ENCODE results near the gene DHFR2.

The DHFR2 gene

DNA sequence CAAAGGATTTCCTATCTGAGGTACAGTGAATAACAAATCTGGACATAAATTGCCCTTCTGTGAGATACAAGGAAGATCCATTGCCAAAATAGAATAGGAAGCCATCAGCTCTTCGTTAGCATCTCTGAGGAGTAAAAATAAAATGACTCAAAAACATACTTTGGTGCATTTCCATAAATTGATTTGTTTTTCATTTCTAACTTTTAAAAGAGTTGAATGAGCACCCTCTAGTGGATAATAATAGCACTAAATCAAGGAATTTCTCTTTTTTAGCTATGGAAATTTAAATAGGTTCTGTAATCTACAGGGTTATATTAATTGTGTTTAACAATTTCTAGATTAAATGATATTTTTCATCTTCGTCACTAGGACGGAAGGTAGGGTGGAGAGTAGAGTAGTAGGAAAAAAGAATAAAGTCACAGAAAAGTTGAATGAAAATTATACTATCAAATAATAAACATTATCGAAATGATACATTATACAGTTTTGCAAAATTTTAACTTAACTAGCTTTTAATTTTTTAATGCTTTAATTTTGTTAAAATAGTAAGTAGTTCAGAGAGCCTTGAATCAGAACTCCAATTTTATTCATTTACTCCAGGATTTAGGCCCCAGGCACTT, 6.6 kb upstream of the DHFR2 start:
- no peaks in the 10 kb centered on the region for H3K36me3 ChIP-seq (replicated peaks)
- no peaks in the 10 kb centered on the region for H3K27me3 ChIP-seq (replicated peaks)
- H3K4me3 ChIP-seq (ENCODE audit: low read depth, low read length) = no peak overlapping the region
- TF ChIP-seq CTCF (IDR thresholded peaks at IDR 0.05; ENCODE audit: low read depth, low read length, missing control alignments) = peak; percentile 22
- no peak overlapping the region for H3K27ac ChIP-seq
- in situ Hi-C loops (cut with HindIII; ENCODE audit: low pct_ligation_motif_present, low sequenced_read_pairs) = no loop called here
- DNase-seq = no peak

- in situ Hi-C loops (cut with HindIII; ENCODE audit: low pct_ligation_motif_present, low sequenced_read_pairs) = no loop called here
- Histone ChIP-seq H3K4me3 (ENCODE audit: low read depth, low read length) (no peak overlapping the region), H3K27ac (no peak overlapping the region), H3K27me3 (replicated peaks) (no peaks in the 10 kb centered on the region), H3K36me3 (replicated peaks) (no peaks in the 10 kb centered on the region)
- no peak for TF ChIP-seq CTCF (IDR thresholded peaks at IDR 0.05; ENCODE audit: low read depth, low read length, missing control alignments)
- no peak for DNase-seq
Observed at GRCh38 chr3:94066506-94067500, 4.1 kb upstream of the DHFR2 start.

GRCh38 chr3:94065819-94066480, 3.2 kb upstream of the DHFR2 start:
- DNase-seq = no peak

GRCh38 chr3:94065122-94065521, 2.4 kb upstream of the DHFR2 start:
- DNase-seq = no peak
- Histone ChIP-seq H3K36me3 (replicated peaks) (no peaks in the 10 kb centered on the region), H3K27me3 (replicated peaks) (no peaks in the 10 kb centered on the region), H3K4me3 (ENCODE audit: low read depth, low read length) (no peak overlapping the region), H3K27ac (no peak overlapping the region)
- in situ Hi-C loops (cut with HindIII; ENCODE audit: low pct_ligation_motif_present, low sequenced_read_pairs) = no loop called here
- TF ChIP-seq CTCF (IDR thresholded peaks at IDR 0.05; ENCODE audit: low read depth, low read length, missing control alignments) = no peak

More at GRCh38 chr3:94065819-94066480, 3.2 kb upstream of the DHFR2 start:
- TF ChIP-seq CTCF (IDR thresholded peaks at IDR 0.05; ENCODE audit: low read depth, low read length, missing control alignments) = no peak
- in situ Hi-C loops (cut with HindIII; ENCODE audit: low pct_ligation_motif_present, low sequenced_read_pairs) = no loop called here
- H3K27ac ChIP-seq = no peak overlapping the region
- H3K4me3 ChIP-seq (ENCODE audit: low read depth, low read length) = no peak overlapping the region
- H3K27me3 ChIP-seq (replicated peaks) = no peaks in the 10 kb centered on the region
- no peaks in the 10 kb centered on the region for H3K36me3 ChIP-seq (replicated peaks)

- DNase-seq = no peak
- H3K27ac ChIP-seq = no peak overlapping the region
- no peaks in the 10 kb centered on the region for H3K27me3 ChIP-seq (replicated peaks)
- in situ Hi-C loops (cut with HindIII; ENCODE audit: low pct_ligation_motif_present, low sequenced_read_pairs) = no loop called here
- TF ChIP-seq CTCF (IDR thresholded peaks at IDR 0.05; ENCODE audit: low read depth, low read length, missing control alignments) = no peak
- H3K36me3 ChIP-seq (replicated peaks) = no peaks in the 10 kb centered on the region
- H3K4me3 ChIP-seq (ENCODE audit: low read depth, low read length) = no peak overlapping the region
Observed at GRCh38 chr3:94064243-94064860, 1.6 kb upstream of the DHFR2 start.
